HG03457 (cell line): ENCODE data around the gene GALNT8.
"Not testable (repeated sequence)": the region's sequence is repeated elsewhere in the genome, so short reads cannot be mapped to it uniquely, and the experiment has no call there.

ENCODE experiments used
- ATAC-seq: cut with Tn5 transposase; IDR thresholded peaks from one replicate; pipeline ENCODE4 v1.9.1; 2021; ENCODE audit warnings: moderate number of reproducible peaks; ENCODE audit not compliant: unreplicated experiment

The GALNT8 gene

DNA sequence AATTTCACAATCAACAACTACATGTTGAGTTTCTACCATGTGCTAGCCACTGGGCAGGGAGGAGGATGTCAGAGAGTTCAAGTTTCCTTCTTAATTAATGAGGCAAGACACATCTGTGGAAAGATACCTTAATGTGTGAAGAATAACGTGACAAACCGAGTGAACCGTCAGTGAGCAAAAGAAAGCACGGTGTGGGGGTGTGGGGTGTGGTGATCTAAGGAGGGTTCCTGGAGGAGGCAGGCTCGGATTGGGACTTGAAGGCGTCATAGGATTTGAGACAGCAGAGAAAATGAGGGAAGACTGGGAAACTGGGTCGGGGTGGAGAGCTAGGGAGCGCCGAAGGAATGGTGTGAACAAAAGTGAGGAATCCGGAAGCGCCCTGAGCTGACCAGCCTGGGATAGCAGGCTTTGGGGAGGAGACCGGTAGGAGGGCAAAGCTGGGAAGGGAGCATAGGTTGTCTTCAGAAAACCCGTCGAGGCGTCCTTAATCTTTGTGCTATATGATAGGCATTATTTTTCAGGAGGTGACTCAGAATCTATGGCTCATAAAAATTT lies 22.3 kb downstream of the GALNT8 start:
- ATAC-seq, result no peak

DNA sequence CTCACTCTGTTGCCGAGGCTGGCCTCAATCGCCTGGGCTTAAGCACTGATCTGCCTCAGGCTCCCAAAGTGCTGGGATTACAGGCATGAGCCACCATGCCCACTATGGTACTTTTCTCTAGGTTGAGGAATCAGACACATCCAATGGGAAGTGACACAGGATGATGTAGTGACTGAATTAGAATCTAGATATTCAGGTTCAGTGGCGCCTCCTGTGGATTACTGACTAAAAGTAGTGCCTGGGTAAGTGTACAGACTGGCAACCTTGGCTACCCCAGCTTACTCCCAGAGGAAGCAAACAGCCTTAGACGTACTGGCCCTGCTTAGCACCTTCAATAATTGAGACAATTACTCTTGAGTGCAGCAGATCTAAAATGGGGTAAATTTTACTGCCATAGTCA lies 22.8 kb downstream of the GALNT8 start:
- no peak for ATAC-seq

DNA sequence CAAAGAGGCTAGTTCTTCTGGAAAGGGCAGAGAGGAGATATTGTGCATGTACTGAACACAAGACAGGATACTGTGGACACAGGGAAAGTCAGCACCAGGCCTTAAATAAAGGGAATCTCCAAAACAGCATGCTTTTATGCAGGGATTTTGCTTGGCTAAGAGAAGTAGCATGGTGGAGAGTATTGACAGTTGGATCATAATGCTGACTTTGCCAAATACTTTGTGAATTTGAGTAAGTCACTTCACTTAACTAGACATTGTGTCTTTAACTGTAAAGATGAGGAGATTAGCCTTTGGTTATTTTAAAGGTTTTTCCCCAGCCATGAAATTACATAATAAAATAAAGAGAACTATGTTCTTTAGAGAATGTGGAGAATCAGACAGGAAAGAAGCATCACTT lies 24.5 kb downstream of the GALNT8 start:
- no peak for ATAC-seq

DNA sequence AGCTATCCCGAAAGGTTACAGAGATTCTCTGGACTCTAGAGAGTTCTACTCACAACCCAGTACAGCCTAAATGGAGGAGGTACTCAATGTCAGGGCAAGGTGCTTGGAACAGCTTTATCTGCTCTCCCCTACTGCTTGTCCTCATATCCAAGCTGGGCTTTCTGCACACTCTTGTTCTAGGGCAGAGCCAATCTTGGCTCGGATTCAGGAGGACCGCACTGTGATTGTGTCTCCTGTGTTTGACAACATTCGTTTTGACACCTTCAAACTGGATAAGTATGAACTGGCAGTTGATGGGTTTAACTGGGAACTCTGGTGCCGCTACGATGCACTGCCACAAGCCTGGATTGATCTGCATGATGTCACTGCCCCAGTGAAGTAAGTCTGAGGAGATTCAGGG lies 25.0 kb downstream of the GALNT8 start:
- ATAC-seq, result no peak

DNA sequence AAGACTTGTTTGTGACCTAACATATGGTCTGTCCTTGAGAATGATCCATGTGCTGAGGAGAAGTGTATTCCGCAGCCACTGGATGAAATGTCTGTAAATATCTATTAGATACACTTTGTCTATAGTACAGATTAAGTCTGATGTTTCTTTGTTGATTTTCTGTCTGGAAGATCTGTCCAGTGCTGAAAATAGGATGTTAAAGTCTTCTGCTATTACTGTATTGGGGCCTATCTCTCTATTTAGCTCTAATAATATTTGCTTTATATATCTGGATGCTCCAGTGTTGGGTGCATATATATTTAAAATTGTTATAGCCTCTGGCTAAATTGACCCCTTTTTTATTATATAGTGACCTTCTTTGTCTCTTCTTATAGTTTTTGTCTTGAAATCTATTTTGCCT lies 31.5 kb downstream of the GALNT8 start:
- ATAC-seq, result not testable (repeated sequence)

DNA sequence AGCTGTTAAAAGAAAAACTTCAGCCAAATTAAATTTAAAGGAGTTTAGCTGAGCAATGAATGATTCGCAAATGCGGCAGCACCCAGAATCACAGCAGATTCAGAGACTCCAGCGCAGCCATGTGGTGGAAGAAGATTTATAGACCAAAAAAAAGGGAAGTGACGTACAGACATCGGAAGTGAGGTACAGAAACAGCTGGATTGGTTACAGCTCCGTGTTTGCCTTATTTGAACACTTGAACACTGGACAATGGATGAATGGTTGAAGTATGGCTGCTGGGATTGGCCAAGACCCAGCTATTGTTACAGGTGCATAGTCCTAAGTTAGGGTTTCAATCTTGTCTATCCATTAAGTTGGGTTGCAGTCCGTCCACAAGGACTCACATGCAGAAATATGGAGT lies 42.6 kb downstream of the GALNT8 start:
- ATAC-seq, result no peak

DNA sequence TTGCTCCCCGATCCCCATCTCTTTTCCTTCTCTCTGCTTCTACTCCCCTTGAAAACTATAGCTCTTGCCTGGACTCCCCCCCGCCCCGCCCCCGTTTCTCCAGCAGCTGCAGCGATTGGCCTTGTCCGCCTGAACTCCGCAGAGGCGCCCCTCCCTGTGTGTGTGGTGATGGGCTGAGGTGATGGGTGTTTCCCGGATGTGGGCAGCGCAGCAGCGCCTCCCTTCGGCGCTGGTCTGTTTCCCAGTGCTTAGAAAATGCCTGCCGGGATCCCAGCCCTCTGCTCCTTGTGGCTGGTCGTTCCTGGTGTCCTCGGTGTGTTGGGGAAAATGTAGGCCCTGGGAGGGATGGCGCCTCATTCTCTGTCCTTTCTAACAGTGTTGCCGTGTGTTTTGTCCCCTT lies 43.3 kb downstream of the GALNT8 start:
- no peak for ATAC-seq

DNA sequence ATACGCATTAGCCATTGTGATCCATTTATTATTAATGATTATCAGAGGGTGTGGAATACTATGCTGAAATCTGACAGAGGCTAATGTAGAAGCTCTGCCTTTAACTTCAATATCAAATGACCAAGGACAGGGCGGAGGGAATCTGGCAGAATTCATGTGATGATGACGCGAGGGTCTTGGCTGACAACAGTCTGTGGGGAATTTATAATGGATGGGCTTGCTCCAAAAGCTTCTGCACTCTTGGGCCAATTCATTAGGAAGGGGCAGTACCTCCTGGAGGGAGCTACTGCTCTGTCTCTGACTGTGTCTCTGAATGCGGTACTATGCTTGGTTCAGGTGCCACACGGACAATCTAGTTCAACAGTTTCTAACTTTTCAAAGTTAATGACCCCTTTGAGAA lies 46.2 kb downstream of the GALNT8 start:
- ATAC-seq, result no peak

DNA sequence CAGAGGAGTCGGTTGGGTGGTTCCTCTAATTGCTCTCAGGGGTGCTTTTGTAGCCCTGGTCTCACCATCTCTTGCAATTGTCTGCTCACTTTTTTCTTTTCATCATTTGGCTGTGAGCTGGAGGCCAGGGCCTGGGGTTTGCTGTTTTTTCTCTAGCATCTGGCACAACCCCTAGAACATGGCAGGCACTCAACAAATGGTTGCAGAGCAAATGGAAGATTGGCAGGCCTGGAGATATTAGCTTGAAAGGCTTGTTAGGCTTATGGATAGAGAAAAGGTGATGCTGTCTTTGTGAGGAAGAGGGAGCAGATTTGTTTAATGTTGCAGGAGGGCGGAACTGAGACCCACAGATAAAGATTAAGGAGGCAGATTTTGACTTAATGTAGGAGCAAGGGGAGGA lies 47.0 kb downstream of the GALNT8 start:
- ATAC-seq, result no peak

DNA sequence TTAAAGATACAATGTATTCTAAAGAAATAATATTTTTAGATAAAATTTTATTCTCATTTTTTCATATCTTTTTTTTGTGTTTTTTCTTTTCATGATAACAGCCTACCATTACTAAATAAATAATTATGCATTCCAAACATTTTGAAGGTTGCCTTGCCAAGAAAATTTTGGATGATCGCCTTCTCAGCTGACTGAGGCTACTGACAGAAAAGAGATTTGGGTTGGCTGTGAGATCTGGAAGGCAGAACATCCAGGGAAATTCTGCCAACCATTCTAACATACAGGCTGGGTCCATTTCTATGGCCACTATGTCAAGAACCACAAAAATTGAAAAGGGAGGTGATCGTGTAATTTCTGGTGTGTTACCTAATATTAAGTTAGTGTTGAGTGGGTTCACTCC lies 48.1 kb downstream of the GALNT8 start:
- ATAC-seq, result no peak

DNA sequence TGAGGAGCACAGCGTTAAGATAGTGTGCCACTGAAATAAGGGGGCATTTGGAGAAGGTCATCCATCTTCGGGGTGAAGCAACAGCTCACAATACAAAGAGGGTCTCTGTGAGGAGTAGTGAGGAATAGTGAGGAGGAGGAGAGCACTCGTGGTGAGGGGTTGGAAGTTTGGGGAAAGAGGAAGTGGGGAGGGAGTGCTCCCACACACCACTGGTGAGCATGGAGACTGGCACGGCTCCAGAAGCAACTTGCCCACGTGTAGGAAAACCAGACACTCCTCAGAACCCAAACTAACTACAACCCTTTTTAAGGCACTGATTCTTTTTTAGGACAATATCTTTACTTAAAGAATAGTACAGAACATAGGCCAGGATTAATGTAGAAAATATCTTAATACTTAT lies 48.9 kb downstream of the GALNT8 start:
- ATAC-seq, result no peak

DNA sequence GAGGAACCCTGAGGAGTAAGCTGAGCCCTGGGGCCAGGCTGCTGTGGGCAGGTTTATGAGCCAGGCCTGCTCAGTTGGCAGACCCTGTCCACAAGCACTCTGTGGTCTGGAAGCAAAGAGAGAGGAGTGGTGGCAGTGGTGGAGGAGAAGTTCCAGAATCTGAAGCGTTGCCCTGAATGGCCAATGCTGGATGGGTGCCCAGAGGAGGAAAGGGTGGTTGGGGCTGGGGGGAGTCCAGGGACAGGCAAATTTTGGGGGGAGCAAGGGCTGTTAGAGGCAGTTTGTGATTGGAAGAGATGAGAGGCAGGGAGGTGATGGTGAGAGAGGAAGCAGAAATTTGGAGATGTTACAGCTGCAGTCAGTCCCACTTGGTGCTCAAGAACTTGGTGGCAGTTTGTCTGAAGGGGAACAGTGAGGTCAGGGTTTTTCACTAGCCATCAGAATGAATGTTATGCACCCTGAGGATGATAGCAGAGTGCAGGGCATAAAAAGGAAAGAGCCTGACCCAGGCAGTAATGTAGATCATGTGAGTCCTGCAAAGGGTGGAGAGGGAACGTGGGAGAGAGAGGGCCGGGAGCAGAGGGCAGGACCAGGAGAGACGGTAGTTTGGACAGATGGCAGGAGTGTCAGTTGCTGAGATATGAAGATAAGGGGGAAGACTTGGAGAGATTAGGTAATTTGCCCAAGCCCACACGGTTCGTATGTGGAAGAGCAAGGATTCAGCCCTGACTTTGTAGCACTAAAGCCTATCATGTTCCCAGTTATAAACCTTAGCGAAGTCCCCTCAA lies 51.2 kb downstream of the GALNT8 start:
- no peak for ATAC-seq

DNA sequence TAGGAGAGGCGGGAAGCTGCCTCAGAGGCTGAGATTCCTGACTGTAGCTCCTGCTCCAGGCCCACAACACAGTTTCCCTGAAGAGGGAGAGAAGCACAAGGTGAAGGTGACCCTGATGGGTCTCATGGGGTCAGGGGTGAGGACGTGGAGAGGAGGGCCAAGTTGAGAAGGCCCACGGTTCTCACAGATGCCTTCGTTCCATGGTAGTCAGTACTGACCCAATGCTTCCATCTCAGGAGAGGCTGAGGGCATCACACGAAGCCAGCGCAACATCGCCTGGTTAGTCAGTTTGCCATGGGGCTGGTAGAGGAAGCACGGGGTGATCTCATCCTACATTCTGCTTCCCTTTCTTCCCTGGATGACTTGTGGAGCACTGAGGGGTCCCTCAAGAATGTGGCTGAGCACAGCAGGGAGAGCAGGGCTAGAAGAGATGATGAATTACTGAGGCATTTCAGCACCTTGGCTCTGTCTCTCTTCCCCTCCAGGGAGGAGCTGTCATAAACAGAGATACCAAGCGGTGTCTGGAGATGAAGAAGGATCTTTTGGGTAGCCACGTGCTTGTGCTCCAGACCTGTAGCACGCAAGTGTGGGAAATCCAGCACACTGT lies 51.9 kb downstream of the GALNT8 start:
- no peak for ATAC-seq

DNA sequence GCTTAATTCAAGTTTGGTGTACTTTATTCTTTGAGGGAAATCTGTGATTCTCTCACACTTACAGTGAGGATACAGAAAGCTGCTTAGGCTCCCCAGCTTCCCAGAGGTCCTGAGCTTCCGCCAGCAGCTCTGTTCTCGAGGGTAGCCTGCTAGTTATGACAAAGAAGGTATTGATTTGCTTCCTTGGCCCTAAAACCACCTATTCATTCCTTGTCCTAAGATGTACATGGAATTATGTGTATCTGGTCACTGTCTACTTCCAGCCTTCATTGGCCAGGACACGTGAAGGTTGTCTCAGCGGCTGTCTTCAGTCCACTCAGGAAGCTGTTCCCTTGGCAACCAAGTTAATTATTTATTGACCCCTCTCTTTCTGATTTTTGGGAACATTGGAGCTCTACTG lies 55.7 kb downstream of the GALNT8 start:
- ATAC-seq, result no peak

DNA sequence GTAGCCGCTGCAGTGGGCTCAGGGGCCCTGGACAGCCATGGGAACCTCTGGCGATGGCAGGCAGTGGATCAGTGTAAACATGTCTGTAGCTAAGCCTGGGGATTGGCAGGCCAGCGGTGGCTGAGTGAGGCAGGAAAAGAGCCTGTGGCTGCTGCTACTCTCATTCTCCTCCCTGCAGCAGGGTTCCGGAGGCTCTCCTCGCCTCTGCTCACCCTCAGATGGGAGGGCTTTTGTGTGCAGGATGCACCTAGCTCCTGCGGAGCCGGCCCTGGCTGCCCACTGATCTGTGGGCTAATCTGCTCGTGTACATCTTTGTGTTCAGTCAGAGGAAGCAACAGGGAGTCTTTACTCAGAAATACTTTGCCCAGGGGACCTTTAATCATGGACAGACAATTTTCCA lies 59.5 kb downstream of the GALNT8 start:
- no peak for ATAC-seq

DNA sequence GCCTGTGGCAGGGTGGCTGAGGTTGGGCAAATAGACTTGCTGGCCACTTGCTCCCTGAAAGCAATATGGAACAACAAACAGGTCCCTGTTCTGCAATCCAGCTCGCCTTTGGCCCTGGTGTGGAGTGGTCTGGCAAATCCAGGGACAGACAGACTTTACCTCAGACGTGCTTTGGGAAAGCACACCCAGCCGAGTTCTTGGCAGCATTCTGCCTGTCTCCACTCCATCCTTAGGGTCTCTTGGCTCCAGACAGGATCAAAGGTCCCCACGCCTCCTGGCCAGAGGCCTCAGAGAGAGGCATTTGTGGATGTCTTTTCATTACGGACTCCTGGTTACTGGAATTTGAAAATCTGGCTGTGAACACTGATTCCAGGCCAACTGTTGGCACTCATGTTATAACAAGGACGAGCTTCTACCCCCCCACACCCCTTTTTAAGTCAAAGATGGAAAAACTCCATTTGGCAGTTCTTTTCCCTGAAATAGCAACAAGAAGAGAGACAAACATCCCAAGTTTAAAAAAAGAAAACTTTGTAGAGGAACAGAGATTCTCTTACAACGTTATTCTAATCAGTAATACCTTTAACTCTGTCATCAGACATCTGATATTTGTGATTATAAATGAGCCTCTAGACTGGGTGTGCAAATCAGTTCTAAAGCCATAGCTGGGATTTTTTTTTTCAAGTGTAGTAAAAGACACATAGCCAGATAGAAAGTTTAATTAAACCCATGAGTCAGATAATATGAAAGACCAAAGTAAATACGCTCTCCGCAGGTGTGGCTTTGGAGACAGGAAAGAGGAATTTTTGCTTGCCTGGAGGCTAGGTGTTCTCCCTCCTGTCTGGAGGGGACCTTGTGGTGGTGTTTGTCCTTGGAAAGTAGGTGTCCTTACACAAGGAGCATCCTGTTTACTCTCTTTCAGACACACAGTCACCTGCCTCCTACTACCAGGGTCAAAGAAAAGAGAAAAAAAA lies 60.7 kb downstream of the GALNT8 start:
- no peak for ATAC-seq

DNA sequence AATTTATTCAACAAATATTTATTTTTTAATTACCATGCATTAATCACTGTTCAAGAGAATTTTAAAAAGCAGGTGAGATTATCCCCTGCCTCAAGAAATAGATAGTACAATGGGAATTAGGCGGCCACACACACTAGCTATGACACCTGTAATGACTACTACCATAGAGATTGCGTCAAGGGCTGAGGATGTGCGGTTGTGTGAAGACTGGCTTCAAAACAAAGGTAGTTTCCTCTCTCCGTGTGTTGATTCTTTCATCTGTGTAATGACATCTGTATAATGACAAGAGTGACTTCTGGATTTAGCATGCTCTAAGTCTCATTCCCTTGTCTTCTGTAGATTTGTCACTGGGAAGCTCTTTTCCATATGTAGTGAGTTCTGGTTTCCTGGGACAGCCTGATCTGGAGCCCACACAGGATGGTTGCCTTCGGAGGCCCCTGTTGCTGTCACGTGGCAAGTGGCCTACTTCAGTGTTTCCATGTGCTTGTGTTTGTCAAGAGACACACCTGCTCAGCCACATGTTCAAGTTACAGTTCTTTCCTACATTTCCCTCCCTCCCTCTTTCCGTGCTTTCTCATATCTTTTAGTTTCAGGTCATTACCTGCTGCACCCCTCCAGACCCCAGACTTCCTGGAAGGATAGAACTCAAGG lies 64.3 kb downstream of the GALNT8 start:
- no peak for ATAC-seq

DNA sequence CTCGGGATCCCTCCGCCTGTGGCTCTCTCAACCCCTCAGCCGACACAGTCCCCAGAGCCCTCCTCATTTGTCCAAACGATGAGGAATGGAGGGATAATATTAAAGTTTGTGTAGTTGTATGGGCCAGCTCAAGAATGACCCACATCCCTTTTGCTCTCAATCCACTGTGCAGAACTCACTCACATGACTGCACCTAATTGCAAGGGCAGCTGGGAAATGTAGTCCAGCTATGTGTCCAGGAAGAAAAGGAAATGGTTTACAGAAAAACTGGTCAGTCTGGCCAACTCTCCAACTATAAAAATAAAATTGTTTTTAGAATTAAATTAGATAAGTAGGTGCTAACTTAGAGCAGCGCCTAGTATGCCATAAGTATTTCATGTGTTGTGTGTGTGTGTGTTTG lies 66.6 kb downstream of the GALNT8 start:
- ATAC-seq, result no peak

DNA sequence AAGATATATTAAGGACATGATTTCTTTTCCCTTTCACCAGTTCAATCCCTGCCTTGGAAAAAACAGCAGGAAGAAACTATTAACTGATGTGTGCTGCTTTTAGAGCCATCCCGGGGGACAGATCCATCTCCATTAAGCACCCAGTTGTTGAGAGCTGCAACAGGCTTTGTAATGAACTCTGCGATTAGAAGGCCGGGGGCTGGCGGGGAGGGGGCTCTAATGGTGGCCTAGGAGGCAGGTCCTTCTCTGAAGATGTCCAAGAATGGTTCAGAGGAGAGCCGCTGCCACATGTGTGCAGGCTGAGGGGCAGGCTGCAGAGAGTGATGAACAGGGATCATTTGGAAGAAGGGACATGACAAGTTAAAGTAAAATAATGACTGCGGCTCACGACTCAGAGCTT lies 67.8 kb downstream of the GALNT8 start:
- ATAC-seq, result no peak

DNA sequence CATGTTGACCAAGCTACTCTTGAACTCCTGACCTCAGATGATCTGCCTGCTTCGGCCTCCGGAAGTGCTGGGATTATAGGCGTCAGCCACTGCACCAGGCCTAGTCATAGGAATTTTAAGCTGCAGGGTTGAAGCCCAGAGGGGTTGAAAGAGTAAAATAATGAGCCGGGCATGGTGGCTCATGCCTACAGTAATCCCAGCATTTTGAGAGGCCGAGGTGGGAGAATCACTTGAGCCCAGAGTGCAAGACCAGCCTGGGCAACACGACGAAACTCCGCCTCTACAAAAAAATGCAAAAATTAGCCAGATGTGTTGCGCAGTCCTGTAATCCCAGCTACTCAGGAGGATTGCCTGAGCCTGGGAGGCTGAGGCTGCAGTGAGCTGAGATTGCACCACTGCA lies 69.6 kb downstream of the GALNT8 start:
- no peak for ATAC-seq

DNA sequence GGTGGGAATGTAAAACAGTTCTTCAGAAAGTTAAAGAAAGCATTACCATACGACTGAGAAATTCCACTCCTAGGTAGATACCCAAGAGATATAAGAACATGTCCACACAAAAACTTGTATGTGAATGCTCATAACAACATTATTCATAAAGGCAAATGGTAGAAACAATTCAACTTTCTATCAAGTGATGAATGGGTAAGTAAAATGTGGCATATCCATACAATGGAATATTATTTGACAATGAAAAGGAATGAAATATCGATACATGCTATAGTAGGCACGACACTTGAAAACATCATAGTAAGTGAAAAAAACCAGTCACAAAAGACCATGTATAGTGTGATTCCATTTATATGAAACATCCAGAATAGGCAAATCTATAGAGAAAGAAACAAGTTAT lies 71.3 kb downstream of the GALNT8 start:
- ATAC-seq, result no peak
